Stomach smooth muscle (tissue), 2 donors: ENCODE data around the gene ADIRF.
"Not testable (repeated sequence)": the region's sequence is repeated elsewhere in the genome, so short reads cannot be mapped to it uniquely, and the experiment has no call there.

Experiments used
- H3K27ac ChIP-seq: one replicate; pipeline ENCODE4 v1.7.0; 2013; ENCODE audit warnings: mild to moderate bottlenecking, low read length, inconsistent platforms
- H3K27me3 ChIP-seq, 2 donors: one replicate each; pipeline ENCODE4 v1.7.0; 2013; ENCODE audit warnings: low read length in 2 of 2; ENCODE audit not compliant: insufficient read depth in 2 of 2, control insufficient read depth in 1 of 2
- H3K36me3 ChIP-seq, 2 donors: one replicate each; pipeline ENCODE4 v1.7.0; 2013; ENCODE audit warnings: low read length in 2 of 2; ENCODE audit not compliant: control insufficient read depth in 2 of 2, insufficient read depth in 2 of 2
- H3K4me1 ChIP-seq: one replicate; pipeline ENCODE4 v1.7.0; 2013; ENCODE audit warnings: low read length; ENCODE audit not compliant: control insufficient read depth, insufficient read depth
- H3K4me3 ChIP-seq, 2 donors: one replicate each; pipeline ENCODE4 v1.7.0; 2013; ENCODE audit warnings: low read length in 2 of 2
- H3K9ac ChIP-seq, 2 donors: one replicate each; pipeline ENCODE4 v1.7.0; 2013; ENCODE audit warnings: low read length in 2 of 2, mild to moderate bottlenecking in 1 of 2
- H3K9me3 ChIP-seq, 2 donors: one replicate each; pipeline ENCODE4 v1.7.0; 2013; ENCODE audit warnings: low read length in 2 of 2; ENCODE audit not compliant: control insufficient read depth in 2 of 2
- donor health status: healthy.
- donor health status: Pancreatic carcinoma.

The ADIRF gene

GRCh38 chr10:86970162-86970981 is 2.1 kb downstream of the ADIRF start:
- peaks cover 53% of the 10 kb centered on the region for H3K4me1 ChIP-seq
- no peaks in the 10 kb centered on the region for H3K27me3 ChIP-seq
- peak overlapping the region; percentile 97 for H3K27ac ChIP-seq
- no peaks in the 10 kb centered on the region for H3K36me3 ChIP-seq
- H3K4me3 ChIP-seq: peak overlapping the region; percentile 67 to 82
- H3K9ac ChIP-seq: peak overlapping the region; percentile 87 to 90
- H3K9me3 ChIP-seq: no peaks in the 10 kb centered on the region

GRCh38 chr10:86970982-86971231 is 2.6 kb downstream of the ADIRF start:
- peaks cover 53% of the 10 kb centered on the region for H3K4me1 ChIP-seq
- no peaks in the 10 kb centered on the region for H3K9me3 ChIP-seq
- H3K36me3 ChIP-seq: no peaks in the 10 kb centered on the region
- peak overlapping the region; percentile 97 for H3K27ac ChIP-seq
- peak overlapping the region; percentile 67 to 82 for H3K4me3 ChIP-seq
- peak overlapping the region; percentile 87 to 90 for H3K9ac ChIP-seq
- no peaks in the 10 kb centered on the region for H3K27me3 ChIP-seq

GRCh38 chr10:86971232-86971991 is 3.1 kb downstream of the ADIRF start:
- Histone ChIP-seq H3K27me3 (no peaks in the 10 kb centered on the region), H3K4me3 (peak overlapping the region; percentile 67 to 82), H3K4me1 (peaks cover 49% of the 10 kb centered on the region), H3K27ac (peak overlapping the region; percentile 97), H3K36me3 (no peaks in the 10 kb centered on the region), H3K9me3 (no peaks in the 10 kb centered on the region), H3K9ac (peak overlapping the region; percentile 87 to 90)

- Histone ChIP-seq H3K36me3 (no peaks in the 10 kb centered on the region), H3K4me3 (no peak overlapping the region), H3K27ac (peak overlapping the region; percentile 97), H3K9me3 (no peaks in the 10 kb centered on the region), H3K9ac (no peak overlapping the region), H3K4me1 (peaks cover 38% of the 10 kb centered on the region), H3K27me3 (no peaks in the 10 kb centered on the region)
Observed at GRCh38 chr10:86972613-86973380, 4.5 kb downstream of the ADIRF start.

GRCh38 chr10:86974484-86974883 is 6.2 kb downstream of the ADIRF start:
- Histone ChIP-seq H3K27me3 (no peaks in the 10 kb centered on the region), H3K36me3 (no peaks in the 10 kb centered on the region), H3K9me3 (no peaks in the 10 kb centered on the region), H3K9ac (no peak overlapping the region), H3K4me3 (no peak overlapping the region), H3K4me1 (peaks cover 27% of the 10 kb centered on the region), H3K27ac (no peak overlapping the region)

- Histone ChIP-seq H3K27me3 (no peaks in the 10 kb centered on the region), H3K9ac (no peak overlapping the region), H3K9me3 (no peaks in the 10 kb centered on the region), H3K4me3 (no peak overlapping the region), H3K4me1 (peaks cover 27% of the 10 kb centered on the region), H3K36me3 (no peaks in the 10 kb centered on the region), H3K27ac (no peak overlapping the region)
Observed at GRCh38 chr10:86976362-86977056, 8.2 kb downstream of the ADIRF start.

GRCh38 chr10:86978457-86978856 is 10.2 kb downstream of the ADIRF start:
- not testable (repeated sequence) for H3K9me3 ChIP-seq, H3K36me3 ChIP-seq, H3K9ac ChIP-seq, H3K27me3 ChIP-seq, H3K4me3 ChIP-seq, H3K27ac ChIP-seq
- H3K4me1 ChIP-seq: peaks cover 21% of the 10 kb centered on the region

- Histone ChIP-seq H3K4me1 (peaks cover 21% of the 10 kb centered on the region), H3K4me3 (no peak overlapping the region), H3K9me3 (no peaks in the 10 kb centered on the region), H3K27ac (peak overlapping the region; percentile 67), H3K9ac (no peak overlapping the region), H3K36me3 (no peaks in the 10 kb centered on the region), H3K27me3 (no peaks in the 10 kb centered on the region)
Observed at GRCh38 chr10:86979296-86979818, 11.1 kb downstream of the ADIRF start.

GRCh38 chr10:86979977-86980448 is 11.7 kb downstream of the ADIRF start:
- H3K4me3 ChIP-seq: peak overlapping the region in 1 of 2 donors; percentile 22
- no peaks in the 10 kb centered on the region for H3K36me3 ChIP-seq
- peak overlapping the region; percentile 67 for H3K27ac ChIP-seq
- no peaks in the 10 kb centered on the region for H3K9me3 ChIP-seq
- H3K9ac ChIP-seq: peak overlapping the region; percentile 18 to 36
- no peaks in the 10 kb centered on the region for H3K27me3 ChIP-seq
- H3K4me1 ChIP-seq: peaks cover 21% of the 10 kb centered on the region

GRCh38 chr10:86981020-86981419 is 12.7 kb downstream of the ADIRF start:
- H3K4me1 ChIP-seq: peaks cover 21% of the 10 kb centered on the region
- H3K9me3 ChIP-seq, H3K36me3 ChIP-seq, H3K9ac ChIP-seq, H3K27me3 ChIP-seq, H3K4me3 ChIP-seq: not testable (repeated sequence)
- H3K27ac ChIP-seq: peak overlapping the region; percentile 67
